ENCODE data around the gene ISG15. TPM values are rescaled to one million over a fixed set of nuclear protein-coding genes. Genes with fewer than 3 reads are reported as not detected.

The ISG15 gene
- polyA plus RNA-seq, 1 of the 3 experiments (the other 2 are of a cell fraction): 28.6 TPM

GRCh38 chr1:1004780-1005697, 8.3 kb upstream of the ISG15 start (continued):
- TF ChIP-seq MXI1 (IDR thresholded peaks at IDR 0.05; ENCODE audit: low read depth, low read length) (peak; percentile 85), FOXM1 (IDR thresholded peaks at IDR 0.05; ENCODE audit: low read depth) (no peak), JUND (IDR thresholded peaks at IDR 0.05) (no peak), EP300 (IDR thresholded peaks at IDR 0.05; ENCODE audit: borderline replicate concordance in 1 of 2, low read depth in 1 of 2, low read length in 1 of 2) (peak in 1 of 2 experiments; percentile 25; a peak in 1 of 4 replicates)

GRCh38 chr1:1005774-1006304, 7.5 kb upstream of the ISG15 start:
- no peak overlapping the region for H3K4me2 ChIP-seq
- ChIA-PET CTCF (interaction anchor here (1.0 to 5.8 kb wide), 9 partner anchors 9 to 59 kb away, joined by 3 to 44 read pairs (median 10); partner anchors contain the start of gene ISG15), POLR2A (interaction anchor here (1.1 to 1.6 kb wide), 3 partner anchors 12 to 54 kb away, joined by 3 to 5 read pairs (median 3); no protein-coding TSS in a partner anchor)
- H3K36me3 ChIP-seq (replicated peaks in 1 of 2; ENCODE audit: control insufficient read depth in 1 of 2, insufficient read depth in 2 of 2, low read length in 1 of 2): no peaks in the 10 kb centered on the region
- H3K27ac ChIP-seq (ENCODE audit: low read depth in 2 of 2, low read length in 1 of 2): peak overlapping the region in 1 of 2 experiments; percentile 98; a peak in 2 of 4 replicates
- no peak overlapping the region for H3K9ac ChIP-seq
- 76% methylated on average over 5 of the region's 23 CpGs for WGBS (ENCODE audit: low lambda C conversion rate)
- no peaks in the 10 kb centered on the region for H3K9me2 ChIP-seq
- H3K9me3 ChIP-seq: no peaks in the 10 kb centered on the region
- H3K27me3 ChIP-seq (ENCODE audit: insufficient read depth): peaks cover 6% of the 10 kb centered on the region; the same call in 1 of the 2 replicates
- TF ChIP-seq ELF1 (IDR thresholded peaks at IDR 0.05) (no peak), SMC3 (IDR thresholded peaks at IDR 0.05; ENCODE audit: low read depth, low read length) (no peak), FOSL2 (IDR thresholded peaks at IDR 0.05; ENCODE audit: borderline replicate concordance, low read depth) (no peak), TAF1 (IDR thresholded peaks at IDR 0.05; ENCODE audit: borderline replicate concordance, low read depth, low read length) (no peak), RFX5 (IDR thresholded peaks at IDR 0.05; ENCODE audit: low read length) (no peak), SIN3A (IDR thresholded peaks at IDR 0.05; ENCODE audit: borderline replicate concordance, low read depth, low read length) (no peak)
- no peaks in the 10 kb centered on the region for H3K79me2 ChIP-seq (ENCODE audit: insufficient read depth)
- H4K20me1 ChIP-seq (ENCODE audit: insufficient read depth): no peaks in the 10 kb centered on the region
- H3K4me1 ChIP-seq (ENCODE audit: control insufficient read depth in 1 of 2, insufficient read depth in 2 of 2, low read depth in 1 of 2, low read length in 1 of 2): peaks cover 0 to 39% of the 10 kb centered on the region in 2 experiments; a peak in 1 of 4 replicates
- H2AFZ ChIP-seq (ENCODE audit: low read depth): no peak overlapping the region
- DNase-seq: no peak
- H3K4me3 ChIP-seq (ENCODE audit: low read depth in 2 of 2, low read length in 1 of 2): no peak overlapping the region
- no peaks in the 10 kb centered on the region for H3F3A ChIP-seq (replicated peaks; ENCODE audit: insufficient read depth)

GRCh38 chr1:1006305-1007159, 6.8 kb upstream of the ISG15 start:
- no peak for TF ChIP-seq SMC3 (IDR thresholded peaks at IDR 0.05; ENCODE audit: low read depth, low read length)
- TF ChIP-seq TEAD4 (IDR thresholded peaks at IDR 0.05; ENCODE audit: borderline replicate concordance, insufficient read depth): no peak
- TF ChIP-seq ZBTB33 (IDR thresholded peaks at IDR 0.05; ENCODE audit: borderline replicate concordance, low read depth): no peak
- TF ChIP-seq GABPA (IDR thresholded peaks at IDR 0.05; ENCODE audit: low read depth): no peak
- TF ChIP-seq USF2 (IDR thresholded peaks at IDR 0.05; ENCODE audit: borderline replicate concordance, low read depth, low read length): no peak
- no peak for TF ChIP-seq PBX3 (IDR thresholded peaks at IDR 0.05)
- POLR2A ChIA-PET: interaction anchor here (1.1 kb wide), 1 partner anchor 53 kb away, joined by 3 read pairs; no protein-coding TSS in a partner anchor
- no peak overlapping the region for H3K4me2 ChIP-seq
- CTCF ChIA-PET: interaction anchor here (1.1 to 5.8 kb wide), 10 partner anchors 9 to 58 kb away, joined by 4 to 44 read pairs (median 9); partner anchors contain the start of gene ISG15
- H4K20me1 ChIP-seq (ENCODE audit: insufficient read depth): no peaks in the 10 kb centered on the region
- peaks cover 0 to 37% of the 10 kb centered on the region in 2 experiments; a peak in 1 of 4 replicates for H3K4me1 ChIP-seq (ENCODE audit: control insufficient read depth in 1 of 2, insufficient read depth in 2 of 2, low read depth in 1 of 2, low read length in 1 of 2)
- H3K9me3 ChIP-seq: no peaks in the 10 kb centered on the region
- no peaks in the 10 kb centered on the region for H3K79me2 ChIP-seq (ENCODE audit: insufficient read depth)
- peak; percentile 29 for DNase-seq
- no peak overlapping the region for H3K4me3 ChIP-seq (ENCODE audit: low read depth in 2 of 2, low read length in 1 of 2)
- no peaks in the 10 kb centered on the region for H3K9me2 ChIP-seq
- H3K27me3 ChIP-seq (ENCODE audit: insufficient read depth): no peaks in the 10 kb centered on the region
- WGBS (ENCODE audit: low lambda C conversion rate): 87% methylated on average over 15 of the region's 37 CpGs
- H3F3A ChIP-seq (replicated peaks; ENCODE audit: insufficient read depth): no peaks in the 10 kb centered on the region
- H3K36me3 ChIP-seq (replicated peaks in 1 of 2; ENCODE audit: control insufficient read depth in 1 of 2, insufficient read depth in 2 of 2, low read length in 1 of 2): no peaks in the 10 kb centered on the region
- H2AFZ ChIP-seq (ENCODE audit: low read depth): no peak overlapping the region
- no peak overlapping the region for H3K9ac ChIP-seq
- peak overlapping the region in 1 of 2 experiments; percentile 98; a peak in 2 of 4 replicates for H3K27ac ChIP-seq (ENCODE audit: low read depth in 2 of 2, low read length in 1 of 2)
